KOPT-K1 (cell line): ENCODE results near the gene CPPED1.

Experiments
- H3K27ac ChIP-seq: fragments of 200-600 bp; sonication (generic); 2 replicates; pipeline ENCODE4 v1.5.1; 2016; ENCODE audit warnings: antibody characterized with exemption, mild to moderate bottlenecking, low read depth, low read length; ENCODE audit not compliant: poor library complexity, severe bottlenecking
- H3K36me3 ChIP-seq: fragments of 200-600 bp; sonication (generic); 2 replicates; pipeline ENCODE4 v1.5.1; 2017; ENCODE audit warnings: antibody characterized with exemption, mild to moderate bottlenecking, low read length, moderate library complexity; ENCODE audit not compliant: insufficient read depth
- H3K9me3 ChIP-seq: fragments of 200-600 bp; sonication (generic); 2 replicates; pipeline ENCODE4 v1.5.1; 2017; ENCODE audit warnings: antibody characterized with exemption, low read length, mild to moderate bottlenecking; ENCODE audit not compliant: insufficient read depth, poor library complexity, severe bottlenecking

Gene CPPED1

GRCh38 chr16:12744860-12745259 lies 58.8 kb downstream of the CPPED1 start:
- H3K27ac ChIP-seq = no peak overlapping the region
- H3K36me3 ChIP-seq = no peaks in the 10 kb centered on the region
- peaks cover 24% of the 10 kb centered on the region for H3K9me3 ChIP-seq

DNA sequence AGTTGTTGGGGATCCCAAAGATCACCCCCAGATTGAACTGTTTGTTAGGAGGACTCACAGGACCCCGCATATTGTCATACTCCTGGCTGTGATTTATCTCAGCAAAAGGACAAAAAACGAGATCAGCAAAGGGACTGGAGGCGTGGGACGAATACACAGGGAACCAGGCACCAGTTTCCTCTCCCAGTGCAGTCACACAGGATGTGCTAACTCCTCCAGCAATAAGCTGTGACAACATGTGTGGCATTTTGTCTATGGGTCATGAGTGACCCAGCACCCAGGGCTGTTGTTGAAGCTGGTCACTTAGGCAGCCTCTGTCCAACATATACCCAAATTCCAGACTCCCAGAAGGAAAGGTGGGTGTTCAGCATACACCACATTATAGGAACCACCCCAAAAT lies 60.9 kb downstream of the CPPED1 start:
- no peak overlapping the region for H3K27ac ChIP-seq
- H3K36me3 ChIP-seq = no peaks in the 10 kb centered on the region
- peaks cover 28% of the 10 kb centered on the region for H3K9me3 ChIP-seq

DNA sequence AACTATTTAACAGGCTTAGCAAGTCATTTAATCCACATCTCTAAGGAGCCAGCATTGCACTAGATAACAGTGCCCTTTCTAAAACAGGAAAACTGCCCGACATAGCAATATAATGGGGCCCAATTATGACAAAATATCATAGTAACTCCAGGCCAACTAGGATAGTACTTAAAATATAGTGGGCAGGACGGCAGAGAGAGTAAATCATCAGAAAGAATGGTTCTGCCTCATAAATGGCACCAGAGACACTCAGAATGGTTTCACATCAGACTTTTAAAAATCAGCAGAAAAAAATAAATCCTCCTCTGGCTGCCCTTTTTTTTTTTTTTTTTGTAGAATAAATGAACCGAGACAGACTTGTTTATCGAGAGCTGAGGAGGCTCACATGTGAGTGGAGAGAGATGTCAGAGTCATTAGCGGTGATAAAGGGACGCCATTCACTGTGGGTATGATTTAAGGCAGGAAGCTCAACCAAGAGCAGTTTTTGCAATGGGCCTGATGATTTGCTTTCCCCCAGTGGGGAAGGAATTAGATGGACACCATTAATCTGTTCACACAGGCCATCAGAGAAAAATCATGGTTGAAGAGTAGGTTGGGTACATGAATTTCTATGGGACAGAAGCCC lies 62.6 kb downstream of the CPPED1 start:
- Histone ChIP-seq H3K27ac (no peak overlapping the region), H3K36me3 (no peaks in the 10 kb centered on the region), H3K9me3 (peaks cover 28% of the 10 kb centered on the region)

DNA sequence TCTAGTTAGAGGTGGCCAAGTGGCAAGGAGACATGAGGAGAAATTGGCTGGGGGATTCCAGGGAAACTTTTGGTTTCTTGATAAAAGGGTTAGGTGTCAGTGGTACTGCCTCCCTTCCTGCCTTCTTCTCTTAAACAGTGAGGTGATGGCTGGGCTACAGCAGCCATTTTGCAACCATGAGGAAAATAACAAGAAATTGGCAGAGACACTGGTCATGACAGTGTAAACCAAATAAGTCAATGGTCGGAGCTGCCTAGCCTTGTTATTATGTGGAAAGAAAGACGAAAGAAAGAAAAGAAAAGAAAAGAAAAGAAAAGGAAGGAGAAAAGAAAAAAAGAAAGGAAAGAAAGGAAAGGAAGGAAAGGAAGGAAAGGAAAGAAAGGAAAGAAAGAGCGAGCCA lies 63.9 kb downstream of the CPPED1 start:
- Histone ChIP-seq H3K9me3 (peaks cover 18% of the 10 kb centered on the region), H3K36me3 (no peaks in the 10 kb centered on the region), H3K27ac (no peak overlapping the region)

- Histone ChIP-seq H3K36me3 (no peaks in the 10 kb centered on the region), H3K27ac (no peak overlapping the region), H3K9me3 (peaks cover 22% of the 10 kb centered on the region)
These were observed 66.1 kb downstream of the CPPED1 start for GRCh38 chr16:12737563-12737962.

DNA sequence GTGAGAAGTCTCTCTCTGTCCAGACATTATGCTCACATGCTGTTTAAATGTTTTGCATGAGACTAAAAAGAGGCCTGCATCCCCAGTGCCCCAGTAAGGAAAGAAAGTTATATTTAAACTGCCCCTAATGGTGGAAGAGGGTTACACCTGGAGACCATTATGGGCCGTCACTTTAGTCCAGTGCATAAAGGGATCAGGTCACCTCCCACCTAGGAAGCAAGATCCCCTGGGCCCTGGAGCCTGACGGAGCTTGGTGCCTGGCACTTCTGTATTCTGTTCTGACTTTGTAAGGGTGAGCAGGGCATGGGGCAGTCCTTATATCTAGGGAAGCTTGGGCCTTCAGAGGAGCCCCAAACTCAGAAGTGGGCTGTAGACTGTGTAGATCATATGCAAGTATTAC lies 67.9 kb downstream of the CPPED1 start:
- no peak overlapping the region for H3K27ac ChIP-seq
- H3K9me3 ChIP-seq = peaks cover 36% of the 10 kb centered on the region
- H3K36me3 ChIP-seq = no peaks in the 10 kb centered on the region

GRCh38 chr16:12732600-12732999 lies 71.1 kb downstream of the CPPED1 start:
- Histone ChIP-seq H3K36me3 (no peaks in the 10 kb centered on the region), H3K9me3 (peaks cover 31% of the 10 kb centered on the region), H3K27ac (no peak overlapping the region)

GRCh38 chr16:12729448-12729847 lies 74.2 kb downstream of the CPPED1 start:
- Histone ChIP-seq H3K36me3 (no peaks in the 10 kb centered on the region), H3K27ac (no peak overlapping the region), H3K9me3 (peaks cover 37% of the 10 kb centered on the region)

GRCh38 chr16:12728469-12728868 lies 75.2 kb downstream of the CPPED1 start:
- no peak overlapping the region for H3K27ac ChIP-seq

GRCh38 chr16:12724226-12724625 lies 79.5 kb downstream of the CPPED1 start:
- Histone ChIP-seq H3K9me3 (peaks cover 15% of the 10 kb centered on the region), H3K27ac (no peak overlapping the region), H3K36me3 (no peaks in the 10 kb centered on the region)

More at GRCh38 chr16:12728469-12728868, 75.2 kb downstream of the CPPED1 start:
- Histone ChIP-seq H3K9me3 (peaks cover 38% of the 10 kb centered on the region), H3K36me3 (no peaks in the 10 kb centered on the region)

DNA sequence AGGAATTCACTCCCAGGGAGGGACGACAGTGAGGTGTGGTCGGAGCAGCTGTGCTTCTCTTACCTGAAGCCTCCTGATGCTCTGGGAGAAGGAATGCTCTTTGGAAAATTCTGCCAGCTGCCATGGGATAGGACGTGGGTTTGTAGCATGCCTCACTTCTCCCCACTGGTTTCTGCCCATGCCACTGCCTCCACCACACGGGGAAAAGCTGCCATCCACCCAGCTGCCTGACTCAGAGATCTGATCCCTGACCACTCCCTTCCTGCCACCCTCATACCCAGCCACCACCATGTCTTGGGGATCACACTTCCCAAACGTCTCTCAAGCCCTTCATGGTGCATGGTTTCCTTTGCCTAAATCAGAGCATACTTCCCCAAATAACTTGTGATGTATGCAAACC lies 80.0 kb downstream of the CPPED1 start:
- H3K36me3 ChIP-seq = no peaks in the 10 kb centered on the region
- H3K27ac ChIP-seq = no peak overlapping the region
- H3K9me3 ChIP-seq = peaks cover 20% of the 10 kb centered on the region

- Histone ChIP-seq H3K27ac (no peak overlapping the region), H3K36me3 (no peaks in the 10 kb centered on the region), H3K9me3 (peaks cover 27% of the 10 kb centered on the region)
These were observed 81.8 kb downstream of the CPPED1 start for GRCh38 chr16:12721841-12722421.

DNA sequence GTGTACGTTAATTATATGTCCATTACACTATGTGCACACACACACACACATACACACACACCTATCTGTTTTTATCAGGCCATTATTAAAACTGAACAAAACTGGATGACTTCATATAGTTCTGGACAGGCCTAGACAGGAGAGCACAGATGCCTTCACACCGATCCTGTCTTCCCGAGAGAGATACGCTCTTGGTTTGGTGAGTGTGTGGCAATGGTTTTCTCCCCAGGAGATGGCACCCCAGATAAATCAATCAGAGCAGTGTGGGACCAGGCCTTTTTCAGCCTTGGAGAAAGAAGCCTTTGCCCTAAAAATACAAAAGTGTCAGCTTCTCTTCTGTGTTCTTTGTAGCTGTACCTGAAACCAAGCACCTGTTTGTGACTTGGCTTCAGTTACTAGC lies 83.7 kb downstream of the CPPED1 start:
- Histone ChIP-seq H3K9me3 (peaks cover 26% of the 10 kb centered on the region), H3K27ac (no peak overlapping the region), H3K36me3 (no peaks in the 10 kb centered on the region)

DNA sequence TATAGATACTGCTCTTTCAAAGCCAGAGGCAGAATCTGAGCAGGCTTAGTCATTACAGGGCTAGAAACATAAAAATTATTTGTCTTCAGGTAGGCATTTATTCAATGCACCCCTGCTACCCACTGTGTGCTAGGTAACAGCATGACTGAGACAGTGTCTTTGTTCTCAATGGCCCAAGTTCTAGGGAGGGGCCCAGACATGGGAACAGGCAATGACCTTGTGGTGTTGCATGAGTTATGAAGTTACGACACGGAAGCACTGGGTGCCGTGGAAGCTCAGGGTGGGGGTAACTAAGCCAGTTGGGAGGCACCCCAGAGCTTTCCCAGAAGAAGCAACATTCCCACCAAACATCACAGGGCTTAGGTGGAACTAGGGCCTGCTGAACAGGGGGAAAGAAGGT lies 87.0 kb downstream of the CPPED1 start:
- no peaks in the 10 kb centered on the region for H3K36me3 ChIP-seq
- H3K9me3 ChIP-seq = peaks cover 27% of the 10 kb centered on the region
- H3K27ac ChIP-seq = no peak overlapping the region

GRCh38 chr16:12709807-12710206 lies 93.9 kb downstream of the CPPED1 start:
- H3K27ac ChIP-seq = no peak overlapping the region
- peaks cover 8% of the 10 kb centered on the region for H3K9me3 ChIP-seq
- no peaks in the 10 kb centered on the region for H3K36me3 ChIP-seq

GRCh38 chr16:12708266-12708665 lies 95.4 kb downstream of the CPPED1 start:
- Histone ChIP-seq H3K9me3 (no peaks in the 10 kb centered on the region), H3K36me3 (no peaks in the 10 kb centered on the region), H3K27ac (no peak overlapping the region)
